Neuronal stem cell (in vitro differentiated cells): ENCODE data around the gene FHIT.

Source experiments
- DNase-seq: peaks from one replicate; pipeline ENCODE4 v3.0.0-alpha.2; 2013; ENCODE audit warnings: low spot score
- H2AFZ ChIP-seq: one replicate; pipeline ENCODE4 v1.6.1; 2013; ENCODE audit warnings: mild to moderate bottlenecking, low read length, inconsistent platforms
- H2AK5ac ChIP-seq: 2 replicates; pipeline ENCODE4 v1.6.1; 2013; ENCODE audit warnings: low read depth, mild to moderate bottlenecking, inconsistent platforms, low read length, moderate library complexity, mixed read lengths
- H2BK120ac ChIP-seq: 2 replicates; pipeline ENCODE4 v1.6.1; 2013; ENCODE audit warnings: low read depth, mild to moderate bottlenecking, inconsistent platforms, low read length, moderate library complexity, mixed read lengths
- H2BK12ac ChIP-seq: one replicate; pipeline ENCODE4 v1.6.1; 2013; ENCODE audit warnings: low read length, inconsistent platforms
- H2BK15ac ChIP-seq: 2 replicates; pipeline ENCODE4 v1.6.1; 2013; ENCODE audit warnings: mild to moderate bottlenecking, low read length, inconsistent platforms, mixed read lengths
- H2BK5ac ChIP-seq: one replicate; pipeline ENCODE4 v1.6.1; 2013; ENCODE audit warnings: inconsistent platforms, mild to moderate bottlenecking, low read length, moderate library complexity
- H3K14ac ChIP-seq: one replicate; pipeline ENCODE4 v1.6.1; 2013; ENCODE audit warnings: low read length, inconsistent platforms
- H3K18ac ChIP-seq: 2 replicates; pipeline ENCODE4 v1.6.1; 2013; ENCODE audit warnings: low read length, inconsistent platforms
- H3K23ac ChIP-seq: 2 replicates; pipeline ENCODE4 v1.6.1; 2013; ENCODE audit warnings: low read depth, mild to moderate bottlenecking, mixed read lengths, low read length, inconsistent platforms; ENCODE audit not compliant: poor library complexity
- H3K27ac ChIP-seq: replicated peaks from 3 replicates; pipeline ENCODE4 v1.5.1; 2013; ENCODE audit warnings: low read length, inconsistent platforms
- H3K27me3 ChIP-seq, 3 experiments: 2 replicates each; pipeline ENCODE4 v1.6.1; 2013; ENCODE audit warnings: low read length in 3 of 3, mild to moderate bottlenecking in 2 of 3, inconsistent platforms in 1 of 3, low read depth in 1 of 3, mixed read lengths in 1 of 3, moderate library complexity in 1 of 3; ENCODE audit not compliant: control insufficient read depth in 3 of 3, insufficient read depth in 3 of 3
- H3K36me3 ChIP-seq, 2 donors: replicated peaks in 1 of 2; 2 replicates each; pipeline ENCODE4 v1.6.1; 2013; ENCODE audit warnings: low read length in 2 of 2; ENCODE audit not compliant: control insufficient read depth in 2 of 2, insufficient read depth in 2 of 2
- H3K4ac ChIP-seq: 2 replicates; pipeline ENCODE4 v1.6.1; 2013; ENCODE audit warnings: inconsistent platforms, mild to moderate bottlenecking, low read length, moderate library complexity
- H3K4me1 ChIP-seq, 2 donors: 1 replicate in 1 of 2; 2 replicates in 1 of 2; pipeline ENCODE4 v1.6.1; 2013; ENCODE audit warnings: low read length in 2 of 2, low read depth in 1 of 2; ENCODE audit not compliant: control insufficient read depth in 2 of 2, insufficient read depth in 1 of 2
- H3K4me2 ChIP-seq: one replicate; pipeline ENCODE4 v1.6.1; 2013; ENCODE audit warnings: mild to moderate bottlenecking, low read length, inconsistent platforms; ENCODE audit not compliant: insufficient read depth, poor library complexity, severe bottlenecking
- H3K4me3 ChIP-seq, 2 donors: 2 replicates each; pipeline ENCODE4 v1.5.1; 2013; ENCODE audit warnings: low read length in 2 of 2, mild to moderate bottlenecking in 2 of 2, inconsistent platforms in 1 of 2, moderate library complexity in 1 of 2
- H3K79me1 ChIP-seq: one replicate; pipeline ENCODE4 v1.6.1; 2013; ENCODE audit warnings: low read depth, mild to moderate bottlenecking, inconsistent platforms, low read length, moderate library complexity
- H3K9ac ChIP-seq: one replicate; pipeline ENCODE4 v1.6.1; 2013; ENCODE audit warnings: mild to moderate bottlenecking, low read depth, low read length, inconsistent platforms; ENCODE audit not compliant: poor library complexity
- H3K9me3 ChIP-seq, 2 donors: replicated peaks in 1 of 2; 2 replicates each; pipeline versions ENCODE3 to v1.6.1; 2013; ENCODE audit warnings: low read length in 2 of 2, mild to moderate bottlenecking in 2 of 2, inconsistent platforms in 1 of 2, low read depth in 1 of 2, mixed read lengths in 1 of 2, moderate library complexity in 1 of 2; ENCODE audit not compliant: control insufficient read depth in 2 of 2, insufficient read depth in 1 of 2
- H4K8ac ChIP-seq: one replicate; pipeline ENCODE4 v1.6.1; 2013; ENCODE audit warnings: low read depth, mild to moderate bottlenecking, inconsistent platforms, low read length, moderate library complexity
- H4K91ac ChIP-seq: one replicate; pipeline ENCODE4 v1.6.1; 2013; ENCODE audit warnings: low read length, low read depth, mild to moderate bottlenecking, inconsistent platforms; ENCODE audit not compliant: poor library complexity
- WGBS, 2 donors: extraction: QIAGEN DNeasy Blood & Tissue Kit; methylation state at CpG; one replicate each; pipeline ENCODE4 v1.1.7; 2013; ENCODE audit warnings: missing lambda C conversion rate in 2 of 2, mixed read lengths in 1 of 2; ENCODE audit not compliant: insufficient read length in 2 of 2, insufficient replicate concordance in 1 of 2; ENCODE audit errors: extremely low coverage in 2 of 2; 5-methylcytosine and 5-hydroxymethylcytosine counted together

FHIT gene

DNA sequence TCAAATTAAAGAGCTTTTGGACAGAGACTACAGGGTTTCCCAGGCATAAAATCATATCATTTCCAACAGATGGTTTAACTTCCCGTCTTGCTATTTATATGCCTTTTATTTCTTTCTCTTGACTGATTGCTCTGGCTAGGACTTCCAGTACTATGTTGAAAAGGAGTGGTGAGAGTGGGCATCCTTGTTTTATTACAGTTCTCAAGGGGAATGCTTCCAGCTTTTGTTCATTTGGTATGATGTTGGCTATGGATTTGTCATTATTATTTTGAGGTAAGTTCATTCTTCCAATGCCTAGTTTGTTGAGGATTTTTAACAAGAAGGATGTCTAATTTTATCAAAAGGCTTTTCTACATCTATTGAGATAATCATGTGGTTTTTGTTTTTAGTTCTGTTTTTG, 1304.9 kb downstream of the FHIT start:
- no CpG with 5 or more reads among the region's 1 CpG for WGBS, 2 donors
- no peak overlapping the region for H3K4me3 ChIP-seq
- H4K8ac ChIP-seq, result no peak overlapping the region
- H2AFZ ChIP-seq, result no peak overlapping the region
- no peaks in the 10 kb centered on the region for H3K79me1 ChIP-seq
- no peak overlapping the region for H3K23ac ChIP-seq
- H3K27ac ChIP-seq, result no peak overlapping the region
- no peak overlapping the region for H2BK5ac ChIP-seq
- no peak overlapping the region for H3K18ac ChIP-seq
- no peak overlapping the region for H3K4ac ChIP-seq
- H3K9ac ChIP-seq, result no peak overlapping the region
- no peak overlapping the region for H4K91ac ChIP-seq
- H2AK5ac ChIP-seq, result no peak overlapping the region
- no peaks in the 10 kb centered on the region for H3K4me1 ChIP-seq
- no peak overlapping the region for H3K14ac ChIP-seq
- no peaks in the 10 kb centered on the region for H3K9me3 ChIP-seq
- no peak overlapping the region for H2BK120ac ChIP-seq
- no peak overlapping the region for H2BK12ac ChIP-seq
- DNase-seq, result no peak
- H3K4me2 ChIP-seq, result no peak overlapping the region
- no peaks in the 10 kb centered on the region for H3K27me3 ChIP-seq
- H2BK15ac ChIP-seq, result no peak overlapping the region
- no peaks in the 10 kb centered on the region for H3K36me3 ChIP-seq

DNA sequence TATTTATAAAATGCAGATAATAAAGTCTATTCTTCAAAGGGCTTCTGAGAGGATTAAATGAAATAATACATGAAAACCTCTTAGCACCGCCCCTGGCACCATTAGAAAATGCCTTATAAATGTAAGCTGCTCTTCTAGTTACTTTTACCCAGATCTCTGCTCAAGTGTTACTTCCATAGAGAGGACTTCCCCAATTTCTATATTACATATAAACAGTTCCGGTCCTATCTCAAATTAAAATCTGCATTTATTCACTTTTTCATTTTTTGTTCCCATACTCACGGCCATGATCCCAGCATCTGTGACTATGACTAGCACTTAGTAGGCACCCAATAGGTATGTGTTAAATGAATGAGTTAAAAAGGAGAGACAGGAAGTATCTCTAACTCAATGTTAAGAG, 1310.5 kb downstream of the FHIT start:
- no peak overlapping the region for H3K23ac ChIP-seq
- no peak overlapping the region for H3K9ac ChIP-seq
- WGBS, 2 donors, result no CpG with 5 or more reads among the region's 3 CpGs
- no peak for DNase-seq
- no peak overlapping the region for H2BK12ac ChIP-seq
- no peak overlapping the region for H2AFZ ChIP-seq
- no peak overlapping the region for H2AK5ac ChIP-seq
- no peak overlapping the region for H3K4me3 ChIP-seq
- H3K4me2 ChIP-seq, result no peak overlapping the region
- no peak overlapping the region for H4K8ac ChIP-seq
- H2BK120ac ChIP-seq, result no peak overlapping the region
- no peaks in the 10 kb centered on the region for H3K4me1 ChIP-seq
- no peaks in the 10 kb centered on the region for H3K27me3 ChIP-seq
- H3K27ac ChIP-seq, result no peak overlapping the region
- H4K91ac ChIP-seq, result no peak overlapping the region
- no peaks in the 10 kb centered on the region for H3K79me1 ChIP-seq
- H3K36me3 ChIP-seq, result no peaks in the 10 kb centered on the region
- H2BK5ac ChIP-seq, result no peak overlapping the region
- H3K18ac ChIP-seq, result no peak overlapping the region
- H2BK15ac ChIP-seq, result no peak overlapping the region
- no peak overlapping the region for H3K4ac ChIP-seq
- no peaks in the 10 kb centered on the region for H3K9me3 ChIP-seq
- no peak overlapping the region for H3K14ac ChIP-seq

DNA sequence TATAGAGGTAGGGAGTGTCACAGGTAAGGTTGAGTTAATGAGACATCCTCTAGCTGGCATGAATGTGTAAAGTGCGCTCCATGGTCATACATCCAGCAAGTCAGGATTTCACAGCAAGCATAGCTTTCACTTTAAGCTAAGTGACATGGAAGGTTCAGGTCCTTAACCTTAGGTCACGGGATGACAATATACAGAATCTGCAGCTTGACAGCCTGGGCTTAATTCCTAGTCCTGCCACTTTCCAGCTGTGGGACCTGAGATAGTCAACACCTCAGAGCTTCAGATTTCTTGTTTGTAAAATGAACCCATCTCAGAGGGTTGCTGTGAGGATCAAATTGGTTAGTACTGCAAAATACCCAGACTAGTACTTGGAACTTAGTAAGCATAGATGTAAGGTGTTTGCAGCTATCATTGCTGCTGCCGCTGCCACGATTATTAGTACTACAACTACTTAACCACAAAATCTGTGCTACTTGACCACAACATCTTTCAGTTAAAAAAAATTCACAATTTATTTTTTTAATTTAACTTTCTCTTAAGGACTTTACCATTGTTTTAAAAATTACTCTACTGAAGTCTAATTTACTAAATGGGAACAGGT, 1311.3 kb downstream of the FHIT start:
- H2AK5ac ChIP-seq, result no peak overlapping the region
- no peak overlapping the region for H3K4me3 ChIP-seq
- H4K8ac ChIP-seq, result no peak overlapping the region
- H3K9ac ChIP-seq, result no peak overlapping the region
- H3K27me3 ChIP-seq, result no peaks in the 10 kb centered on the region
- WGBS, 2 donors, result no CpG with 5 or more reads among the region's 4 CpGs
- H3K9me3 ChIP-seq, result no peaks in the 10 kb centered on the region
- DNase-seq, result no peak
- no peak overlapping the region for H3K14ac ChIP-seq
- H3K4me1 ChIP-seq, result no peaks in the 10 kb centered on the region
- no peak overlapping the region for H2AFZ ChIP-seq
- no peak overlapping the region for H3K23ac ChIP-seq
- no peak overlapping the region for H2BK5ac ChIP-seq
- H3K4ac ChIP-seq, result no peak overlapping the region
- H3K4me2 ChIP-seq, result no peak overlapping the region
- H4K91ac ChIP-seq, result no peak overlapping the region
- no peak overlapping the region for H3K18ac ChIP-seq
- H2BK12ac ChIP-seq, result no peak overlapping the region
- no peaks in the 10 kb centered on the region for H3K79me1 ChIP-seq
- no peaks in the 10 kb centered on the region for H3K36me3 ChIP-seq
- no peak overlapping the region for H2BK120ac ChIP-seq
- no peak overlapping the region for H2BK15ac ChIP-seq
- H3K27ac ChIP-seq, result no peak overlapping the region

DNA sequence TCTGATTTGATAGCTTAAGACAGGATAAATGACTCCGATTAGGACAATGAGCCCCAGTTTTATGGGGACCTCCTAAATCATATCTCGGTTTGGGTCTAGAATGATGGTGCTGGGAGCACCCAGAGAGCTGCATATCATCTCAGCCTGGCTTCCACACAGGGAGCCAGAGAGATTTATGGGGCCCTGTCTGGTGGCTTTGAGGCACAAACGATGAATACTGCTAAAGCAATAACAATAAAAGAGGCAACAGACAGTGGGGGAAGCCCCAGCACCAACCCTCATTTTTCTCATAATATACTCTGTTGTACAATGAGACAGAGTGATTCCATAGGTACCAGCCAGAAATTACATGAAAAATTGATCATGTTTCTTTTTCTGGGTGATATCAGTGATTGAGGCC, 1312.4 kb downstream of the FHIT start:
- Histone ChIP-seq H3K79me1 (no peaks in the 10 kb centered on the region), H2BK120ac (no peak overlapping the region)
- no CpG with 5 or more reads among the region's 3 CpGs for WGBS, 2 donors

More for the DNA sequence above, 1312.4 kb downstream of the FHIT start:
- H3K14ac ChIP-seq, result no peak overlapping the region
- DNase-seq, result no peak
- no peak overlapping the region for H3K18ac ChIP-seq
- no peak overlapping the region for H3K27ac ChIP-seq
- H3K4ac ChIP-seq, result no peak overlapping the region
- no peaks in the 10 kb centered on the region for H3K27me3 ChIP-seq
- no peak overlapping the region for H3K23ac ChIP-seq
- no peaks in the 10 kb centered on the region for H3K4me1 ChIP-seq
- no peak overlapping the region for H3K4me3 ChIP-seq
- H3K9me3 ChIP-seq, result no peaks in the 10 kb centered on the region
- no peak overlapping the region for H2BK15ac ChIP-seq
- H4K91ac ChIP-seq, result no peak overlapping the region
- H3K9ac ChIP-seq, result no peak overlapping the region
- H2BK5ac ChIP-seq, result no peak overlapping the region
- no peak overlapping the region for H2BK12ac ChIP-seq
- no peak overlapping the region for H4K8ac ChIP-seq
- no peak overlapping the region for H3K4me2 ChIP-seq
- H2AK5ac ChIP-seq, result no peak overlapping the region
- no peaks in the 10 kb centered on the region for H3K36me3 ChIP-seq
- no peak overlapping the region for H2AFZ ChIP-seq
